Activated CD4-positive, alpha-beta T cell treated with anti-CD3 and anti-CD28 coated beads, Interleukin-10, Interleukin-2, amounts not matched to agents 100 ng/mL and 50 ng/mL, durations not matched to agents 16 hours and 8 hours (primary cell): ENCODE measurements around the gene CFAP70.

Experiments
- DNase-seq: peaks from one replicate; pipeline ENCODE4 v3.0.0-alpha.2; 2020

CFAP70 gene

GRCh38 chr10:73251683-73252444, 106.8 kb downstream of the CFAP70 start:
- peak; percentile 35 for DNase-seq

GRCh38 chr10:73248259-73248724, 110.4 kb downstream of the CFAP70 start:
- DNase-seq = peak; percentile 10

GRCh38 chr10:73247509-73248258, 111.0 kb downstream of the CFAP70 start:
- DNase-seq = peak; percentile 13

- DNase-seq = peak; percentile 99
Observed at GRCh38 chr10:73246646-73247508, 111.8 kb downstream of the CFAP70 start, which contains the start of gene DNAJC9. TSS of gene DNAJC9 (minus strand) at chr10:73247255. CDS start at chr10:73247189, 66 bp downstream.

GRCh38 chr10:73246322-73246645, 112.4 kb downstream of the CFAP70 start:
- no peak for DNase-seq

GRCh38 chr10:73244866-73245477, 113.7 kb downstream of the CFAP70 start:
- peak; percentile 8 for DNase-seq

GRCh38 chr10:73239908-73240307, 118.8 kb downstream of the CFAP70 start:
- DNase-seq = no peak

GRCh38 chr10:73238990-73239566, 119.6 kb downstream of the CFAP70 start:
- no peak for DNase-seq

GRCh38 chr10:73234695-73235094, 124.0 kb downstream of the CFAP70 start:
- DNase-seq = no peak

- no peak for DNase-seq
Observed at GRCh38 chr10:73233883-73234282, 124.8 kb downstream of the CFAP70 start.

GRCh38 chr10:73232887-73233286, 125.8 kb downstream of the CFAP70 start:
- DNase-seq = no peak

GRCh38 chr10:73229567-73229966, 129.1 kb downstream of the CFAP70 start:
- no peak for DNase-seq

GRCh38 chr10:73228247-73228646, 130.4 kb downstream of the CFAP70 start:
- DNase-seq = no peak

- DNase-seq = no peak
Observed at GRCh38 chr10:73226663-73227062, 132.0 kb downstream of the CFAP70 start.

- peak; percentile 13 for DNase-seq
Observed at GRCh38 chr10:73225518-73225917, 133.1 kb downstream of the CFAP70 start.

GRCh38 chr10:73220989-73221388, 137.7 kb downstream of the CFAP70 start:
- no peak for DNase-seq

GRCh38 chr10:73219384-73219783, 139.3 kb downstream of the CFAP70 start:
- DNase-seq = no peak

- DNase-seq = peak; percentile 8
Observed at GRCh38 chr10:73218431-73219191, 140.1 kb downstream of the CFAP70 start.

GRCh38 chr10:73217628-73218027, 141.0 kb downstream of the CFAP70 start:
- no peak for DNase-seq

- DNase-seq = no peak
Observed at GRCh38 chr10:73215749-73216148, 142.9 kb downstream of the CFAP70 start.

GRCh38 chr10:73211106-73211811, 147.4 kb downstream of the CFAP70 start:
- no peak for DNase-seq
